Bronchial epithelial cell (primary cell): ENCODE measurements around the gene XPA. TPM values are rescaled to one million over a fixed set of nuclear protein-coding genes. Genes with fewer than 3 reads are reported as not detected.

Experiments
- DNase-seq: peaks from one replicate; pipeline ENCODE4 v3.0.0-alpha.2; 2010; ENCODE audit warnings: low read depth
- FAIRE-seq: peaks from 2 replicates; lab custom pipeline; 2011; peaks lifted over from hg19 to GRCh38; lab: Jason Lieb, UNC
- H3K27me3 ChIP-seq: 2 replicates; pipeline ENCODE4 v1.5.1; 2011; ENCODE audit warnings: low read length; ENCODE audit not compliant: control insufficient read depth, insufficient read depth
- H3K36me3 ChIP-seq: 2 replicates; pipeline ENCODE4 v1.5.1; 2011; ENCODE audit warnings: low read length; ENCODE audit not compliant: control insufficient read depth, insufficient read depth
- H3K4me3 ChIP-seq: 2 replicates; pipeline ENCODE4 v1.5.1; 2011; ENCODE audit warnings: mild to moderate bottlenecking, low read depth, low read length, control low read depth
- CTCF ChIP-seq: IDR thresholded peaks from 2 replicates; pipeline ENCODE4 v1.5.1; 2011; ENCODE audit warnings: mild to moderate bottlenecking, moderate library complexity, low read length, control low read depth, inconsistent platforms; ENCODE audit not compliant: insufficient read depth, severe bottlenecking
- total RNA-seq: library from RNA; depleted of rRNA; stranded (reverse); fragments of >200 nt; gene quantifications from 2 replicates; pipeline ENCODE4 v1.2.1, GENCODE V29; 2014

Gene XPA
- total RNA-seq, 1 donor from 2014 or later, result 4.2 TPM

- no peak for FAIRE-seq
- TF ChIP-seq CTCF, result peak; percentile 7
Observed at GRCh38 chr9:97632985-97633858, 63.9 kb downstream of the XPA start, which contains the start of the genes NCBP1 and TSTD2. NCBP1 (plus strand) TSS chr9:97633821; CDS start chr9:97633882, 61 bp downstream. TSTD2 (minus strand) TSS chr9:97633368; CDS start chr9:97627562, 5,806 bp downstream.

GRCh38 chr9:97632248-97632984, 64.7 kb downstream of the XPA start:
- H3K4me3 ChIP-seq, result peak overlapping the region; percentile 94
- no peak for FAIRE-seq
- no peak for DNase-seq
- H3K27me3 ChIP-seq, result no peaks in the 10 kb centered on the region
- TF ChIP-seq CTCF, result no peak
- H3K36me3 ChIP-seq, result no peaks in the 10 kb centered on the region

More at GRCh38 chr9:97632985-97633858, 63.9 kb downstream of the XPA start, which contains the start of the genes NCBP1 and TSTD2:
- no peaks in the 10 kb centered on the region for H3K36me3 ChIP-seq
- H3K27me3 ChIP-seq, result no peaks in the 10 kb centered on the region
- peak within 1 kb of the TSS; percentile 94 for H3K4me3 ChIP-seq
- DNase-seq, result peak; percentile 90

- TF ChIP-seq CTCF, result no peak
- no peak for FAIRE-seq
- no peaks in the 10 kb centered on the region for H3K27me3 ChIP-seq
Observed at GRCh38 chr9:97630591-97630990, 66.5 kb downstream of the XPA start.

GRCh38 chr9:97629156-97629555, 68.0 kb downstream of the XPA start:
- FAIRE-seq, result no peak
- Histone ChIP-seq H3K27me3 (no peaks in the 10 kb centered on the region), H3K4me3 (no peak overlapping the region), H3K36me3 (peaks cover 7% of the 10 kb centered on the region)
- no peak for DNase-seq
- no peak for TF ChIP-seq CTCF

More at GRCh38 chr9:97630591-97630990, 66.5 kb downstream of the XPA start:
- Histone ChIP-seq H3K4me3 (no peak overlapping the region), H3K36me3 (peaks cover 2% of the 10 kb centered on the region)
- DNase-seq, result no peak

GRCh38 chr9:97628668-97629067, 68.5 kb downstream of the XPA start:
- Histone ChIP-seq H3K4me3 (no peak overlapping the region), H3K36me3 (peaks cover 7% of the 10 kb centered on the region), H3K27me3 (no peaks in the 10 kb centered on the region)
- FAIRE-seq (no peak), DNase-seq (no peak)
- no peak for TF ChIP-seq CTCF
